ENCODE data around the gene C1QTNF8. TPM values are rescaled to one million over a fixed set of nuclear protein-coding genes. Genes with fewer than 3 reads are reported as not detected.

C1QTNF8 gene
- total RNA-seq, 4 donors from 2014 or later = not detected

- TF ChIP-seq EP300 (IDR thresholded peaks at IDR 0.05) (no peak), POLR2A (IDR thresholded peaks at IDR 0.05) (no peak), CTCF (IDR thresholded peaks at IDR 0.05) (no peak)
- peaks cover 0 to 13% (median 0%) of the 10 kb centered on the region in 4 donors for H3K9me3 ChIP-seq
- no peak overlapping the region for H3K4me3 ChIP-seq
- H3K27me3 ChIP-seq = peaks cover 0 to 71% of the 10 kb centered on the region in 2 donors
- no peak for DNase-seq (ENCODE audit: low spot score in 2 of 2)
- no peak overlapping the region for H3K27ac ChIP-seq
- no peaks in the 10 kb centered on the region for H3K4me1 ChIP-seq
- no peaks in the 10 kb centered on the region for H3K36me3 ChIP-seq
- WGBS, 2 donors = 74 to 75% methylated on average over 21 of the region's 21 CpGs
Measured at GRCh38 chr16:1063728-1064127, 32.3 kb downstream of the C1QTNF8 start.

- 67 to 75% methylated on average over 11 to 16 of the region's 20 CpGs for WGBS, 2 donors
- DNase-seq (ENCODE audit: low spot score in 2 of 2) = no peak
- no peak overlapping the region for H3K27ac ChIP-seq
- peaks cover 0 to 3% (median 0%) of the 10 kb centered on the region in 4 donors for H3K4me1 ChIP-seq
- H3K36me3 ChIP-seq = no peaks in the 10 kb centered on the region
- TF ChIP-seq EP300 (IDR thresholded peaks at IDR 0.05) (no peak), CTCF (IDR thresholded peaks at IDR 0.05) (no peak), POLR2A (IDR thresholded peaks at IDR 0.05) (no peak)
- H3K4me3 ChIP-seq = no peak overlapping the region
- H3K27me3 ChIP-seq = peaks cover 0 to 71% of the 10 kb centered on the region in 2 donors
- H3K9me3 ChIP-seq = peaks cover 0 to 18% (median 0%) of the 10 kb centered on the region in 4 donors
Measured at GRCh38 chr16:1062895-1063294, 33.1 kb downstream of the C1QTNF8 start.

GRCh38 chr16:1061769-1062505 lies 34.1 kb downstream of the C1QTNF8 start:
- no peak overlapping the region for H3K4me3 ChIP-seq
- H3K9me3 ChIP-seq = peaks cover 0 to 26% (median under 1%) of the 10 kb centered on the region in 4 donors
- H3K4me1 ChIP-seq = peaks cover 0 to 5% (median 0%) of the 10 kb centered on the region in 4 donors
- H3K36me3 ChIP-seq = no peaks in the 10 kb centered on the region
- WGBS, 2 donors = 72 to 79% methylated on average over 35 to 42 of the region's 43 CpGs
- TF ChIP-seq EP300 (IDR thresholded peaks at IDR 0.05) (no peak), POLR2A (IDR thresholded peaks at IDR 0.05) (no peak), CTCF (IDR thresholded peaks at IDR 0.05) (no peak)
- peaks cover 0 to 71% of the 10 kb centered on the region in 2 donors for H3K27me3 ChIP-seq
- H3K27ac ChIP-seq = no peak overlapping the region
- DNase-seq (ENCODE audit: low spot score in 2 of 2) = no peak

- Histone ChIP-seq H3K36me3 (no peaks in the 10 kb centered on the region), H3K4me1 (peaks cover 0 to 5% (median 0%) of the 10 kb centered on the region in 4 donors), H3K27ac (no peak overlapping the region), H3K4me3 (no peak overlapping the region), H3K27me3 (peaks cover 0 to 60% of the 10 kb centered on the region in 2 donors), H3K9me3 (peaks cover 0 to 38% (median 1%) of the 10 kb centered on the region in 4 donors)
- WGBS, 2 donors = 75 to 84% methylated on average over 38 to 42 of the region's 42 CpGs
- TF ChIP-seq POLR2A (IDR thresholded peaks at IDR 0.05) = no peak
- TF ChIP-seq CTCF (IDR thresholded peaks at IDR 0.05) = no peak
- no peak for TF ChIP-seq EP300 (IDR thresholded peaks at IDR 0.05)
- DNase-seq (ENCODE audit: low spot score in 2 of 2) = no peak
Measured at GRCh38 chr16:1060416-1061340, 35.4 kb downstream of the C1QTNF8 start.
